ENCODE data around the gene INHBA. TPM values are rescaled to one million over a fixed set of nuclear protein-coding genes. Genes with fewer than 3 reads are reported as not detected.

Gene INHBA
- total RNA-seq, 4 donors from 2014 or later, result 5.4 to 18.4 (median 10.8) TPM

- Histone ChIP-seq H3K27me3 (no peaks in the 10 kb centered on the region), H3K27ac (peak overlapping the region; percentile 80 to 83), H3K36me3 (no peaks in the 10 kb centered on the region), H3K4me1 (no peaks in the 10 kb centered on the region), H3K9me3 (no peaks in the 10 kb centered on the region), H3K4me3 (no peak overlapping the region)
- no peak for TF ChIP-seq CTCF (IDR thresholded peaks at IDR 0.05)
- TF ChIP-seq POLR2A (IDR thresholded peaks at IDR 0.05), result no peak
- intact Hi-C loops (cut with DNase I; ENCODE audit: low total_unique reads), result no loop called here
- DNase-seq, result no peak
Measured at GRCh38 chr7:41706228-41706930, 3.5 kb upstream of the INHBA start.

GRCh38 chr7:41705109-41705901 is 2.4 kb upstream of the INHBA start:
- intact Hi-C loops (cut with DNase I; ENCODE audit: low total_unique reads), result no loop called here
- Histone ChIP-seq H3K27ac (peak overlapping the region; percentile 80 to 83), H3K4me1 (no peaks in the 10 kb centered on the region), H3K9me3 (no peaks in the 10 kb centered on the region), H3K27me3 (no peaks in the 10 kb centered on the region), H3K4me3 (peak overlapping the region; percentile 38 to 43), H3K36me3 (no peaks in the 10 kb centered on the region)
- peak; percentile 42 to 82 (median 64) for TF ChIP-seq CTCF (IDR thresholded peaks at IDR 0.05)
- TF ChIP-seq POLR2A (IDR thresholded peaks at IDR 0.05), result no peak
- DNase-seq, result peak; percentile 84

- TF ChIP-seq CTCF (IDR thresholded peaks at IDR 0.05), result no peak
- no peak for TF ChIP-seq POLR2A (IDR thresholded peaks at IDR 0.05)
- H3K9me3 ChIP-seq, result no peaks in the 10 kb centered on the region
- no peaks in the 10 kb centered on the region for H3K36me3 ChIP-seq
- no peak for DNase-seq
- no peaks in the 10 kb centered on the region for H3K4me1 ChIP-seq
- peak overlapping the region; percentile 54 to 60 for H3K4me3 ChIP-seq
- intact Hi-C loops (cut with DNase I; ENCODE audit: low total_unique reads), result no loop called here
- peak overlapping the region; percentile 83 to 97 for H3K27ac ChIP-seq
- no peaks in the 10 kb centered on the region for H3K27me3 ChIP-seq
Measured at GRCh38 chr7:41701068-41701941, 1.6 kb downstream of the INHBA start.

GRCh38 chr7:41700044-41700471 is 2.8 kb downstream of the INHBA start:
- Histone ChIP-seq H3K4me3 (peak overlapping the region; percentile 54 to 60), H3K9me3 (no peaks in the 10 kb centered on the region), H3K27ac (peak overlapping the region; percentile 83 to 97), H3K27me3 (no peaks in the 10 kb centered on the region), H3K4me1 (no peaks in the 10 kb centered on the region), H3K36me3 (no peaks in the 10 kb centered on the region)
- no peak for DNase-seq
- intact Hi-C loops (cut with DNase I; ENCODE audit: low total_unique reads), result no loop called here
- TF ChIP-seq POLR2A (IDR thresholded peaks at IDR 0.05), result no peak
- no peak for TF ChIP-seq CTCF (IDR thresholded peaks at IDR 0.05)
